Liver (tissue), 9 donors: ENCODE results near the gene TUNAR. TPM values are rescaled to one million over a fixed set of nuclear protein-coding genes. Genes with fewer than 3 reads are reported as not detected.

Source experiments
- DNase-seq: peaks from one replicate; pipeline ENCODE4 v3.0.0-alpha.2; 2017; ENCODE audit warnings: low spot score
- H3K27ac ChIP-seq, 2 donors: one replicate each; pipeline ENCODE4 v1.7.0; 2013; ENCODE audit warnings: inconsistent platforms in 2 of 2, low read length in 2 of 2, control low read depth in 1 of 2, low read depth in 1 of 2, mild to moderate bottlenecking in 1 of 2
- H3K27me3 ChIP-seq, 4 donors: one replicate each; pipeline versions ENCODE4 v1.6.1 to v1.7.0; 2013; ENCODE audit warnings: low read length in 3 of 4, inconsistent platforms in 1 of 4, mild to moderate bottlenecking in 1 of 4, moderate library complexity in 1 of 4; ENCODE audit not compliant: control insufficient read depth in 4 of 4, insufficient read depth in 4 of 4
- H3K36me3 ChIP-seq, 4 donors: one replicate each; pipeline versions ENCODE4 v1.6.1 to v1.7.0; 2013; ENCODE audit warnings: low read length in 3 of 4, mild to moderate bottlenecking in 3 of 4, low read depth in 1 of 4, moderate library complexity in 1 of 4; ENCODE audit not compliant: control insufficient read depth in 4 of 4, insufficient read depth in 3 of 4
- H3K4me1 ChIP-seq, 4 donors: one replicate each; pipeline versions ENCODE4 v1.6.1 to v1.7.0; 2013; ENCODE audit warnings: low read length in 3 of 4, mild to moderate bottlenecking in 3 of 4, moderate library complexity in 1 of 4; ENCODE audit not compliant: control insufficient read depth in 4 of 4, insufficient read depth in 4 of 4
- H3K4me3 ChIP-seq, 3 donors: one replicate each; pipeline versions ENCODE4 v1.6.1 to v1.7.0; 2013; ENCODE audit warnings: low read length in 3 of 3, control low read depth in 1 of 3, low read depth in 1 of 3, mild to moderate bottlenecking in 1 of 3
- H3K9ac ChIP-seq, 2 donors: one replicate each; pipeline ENCODE4 v1.7.0; 2013; ENCODE audit warnings: low read length in 2 of 2, mild to moderate bottlenecking in 2 of 2, moderate library complexity in 2 of 2, control low read depth in 1 of 2, low read depth in 1 of 2
- H3K9me3 ChIP-seq, 4 donors: one replicate each; pipeline versions ENCODE4 v1.6.1 to v1.7.0; 2013; ENCODE audit warnings: low read length in 3 of 4; ENCODE audit not compliant: control insufficient read depth in 4 of 4
- ATF3 ChIP-seq: IDR thresholded peaks from 2 replicates; pipeline ENCODE4 v1.6.1; 2016; ENCODE audit warnings: antibody characterized with exemption
- CTCF ChIP-seq: fragments of 150-350 bp; IDR thresholded peaks from 2 replicates; pipeline ENCODE4 v1.5.1; 2017; ENCODE audit warnings: improper control_type of control experiment, low read depth, low read length; ENCODE audit not compliant: missing input control
- EGR1 ChIP-seq, 2 donors: IDR thresholded peaks; 2 replicates each; pipeline ENCODE4 v1.6.1; 2016 to 2018; ENCODE audit warnings: antibody characterized with exemption in 2 of 2, low read depth in 2 of 2
- FOXA1 ChIP-seq: IDR thresholded peaks from 2 replicates; pipeline ENCODE4 v1.6.1; 2016; ENCODE audit warnings: antibody characterized with exemption
- GABPA ChIP-seq, 2 donors: IDR thresholded peaks in 1 of 2; conservative IDR thresholded peaks in 1 of 2; 2 replicates each; pipeline ENCODE4 v1.6.1; 2016; ENCODE audit warnings: antibody characterized with exemption in 2 of 2, mild to moderate bottlenecking in 1 of 2, moderate library complexity in 1 of 2
- HNF4A ChIP-seq, 2 donors: conservative IDR thresholded peaks; 2 replicates each; pipeline ENCODE4 v1.6.1; 2016; ENCODE audit warnings: antibody characterized with exemption in 2 of 2, mild to moderate bottlenecking in 2 of 2
- HNF4G ChIP-seq: IDR thresholded peaks from 2 replicates; pipeline ENCODE4 v1.6.1; 2016; ENCODE audit warnings: antibody characterized with exemption
- JUND ChIP-seq, 2 donors: IDR thresholded peaks; 2 replicates each; pipeline ENCODE4 v1.6.1; 2016; ENCODE audit warnings: antibody characterized with exemption in 2 of 2
- MAX ChIP-seq: IDR thresholded peaks from 2 replicates; pipeline ENCODE4 v1.6.1; 2016; ENCODE audit warnings: antibody characterized with exemption
- NR2F2 ChIP-seq: IDR thresholded peaks from 2 replicates; pipeline ENCODE4 v1.6.1; 2016; ENCODE audit warnings: antibody characterized with exemption
- RAD21 ChIP-seq, 2 donors: IDR thresholded peaks; 2 replicates each; pipeline ENCODE4 v1.6.1; 2016; ENCODE audit warnings: antibody characterized with exemption in 2 of 2, mild to moderate bottlenecking in 2 of 2
- REST ChIP-seq: IDR thresholded peaks from 2 replicates; pipeline ENCODE4 v1.6.1; 2016; ENCODE audit warnings: antibody characterized with exemption, mild to moderate bottlenecking
- RXRA ChIP-seq, 2 donors: IDR thresholded peaks; 2 replicates each; pipeline ENCODE4 v1.6.1; 2017 to 2018; ENCODE audit warnings: antibody characterized with exemption in 2 of 2, mild to moderate bottlenecking in 1 of 2
- SP1 ChIP-seq: IDR thresholded peaks from 2 replicates; pipeline ENCODE4 v1.6.1; 2018; ENCODE audit warnings: antibody characterized with exemption, mild to moderate bottlenecking
- TAF1 ChIP-seq: conservative IDR thresholded peaks from 2 replicates; pipeline ENCODE4 v1.6.1; 2016; ENCODE audit warnings: antibody characterized with exemption, mild to moderate bottlenecking
- YY1 ChIP-seq: IDR thresholded peaks from 2 replicates; pipeline ENCODE4 v1.6.1; 2016; ENCODE audit warnings: antibody characterized with exemption, mild to moderate bottlenecking
- ZBTB33 ChIP-seq: IDR thresholded peaks from 2 replicates; pipeline ENCODE4 v1.6.1; 2016; ENCODE audit warnings: antibody characterized with exemption
- WGBS: extraction: QIAGEN DNeasy Blood & Tissue Kit; methylation state at CpG from one replicate; pipeline ENCODE4 v1.1.7; 2013; 5-methylcytosine and 5-hydroxymethylcytosine counted together
- polyA plus RNA-seq, 2 donors: library from polyadenylated mRNA; stranded (reverse) in 1 of 2; unstranded in 1 of 2; fragments of 200-250 nt in 1 of 2; fragments of >200 nt in 1 of 2; fragmentation: Nextera tagmentation in 1 of 2; extraction: Ambion mirVana in 1 of 2; gene quantifications; one replicate each; pipeline versions ENCODE4 v1.2.1 to v1.2.3, GENCODE V29; 2013 to 2015
- total RNA-seq, 2 donors: library from RNA; depleted of rRNA; stranded (reverse); fragments of >200 nt; gene quantifications; one replicate each; pipeline ENCODE4 v1.2.3, GENCODE V29; 2014
- donor health status: healthy.
- donor health status: healthy.
- donor health status: healthy.
- donor health status: healthy.
- donor health status: healthy.

TUNAR gene
- total and polyA plus RNA-seq, 4 donors, result 0.14 TPM; not detected in 3

GRCh38 chr14:95870772-95871171 lies 5.9 kb upstream of the TUNAR start:
- no peaks in the 10 kb centered on the region for H3K4me1 ChIP-seq
- no peak for DNase-seq
- H3K4me3 ChIP-seq, result no peak overlapping the region
- no peaks in the 10 kb centered on the region for H3K36me3 ChIP-seq
- TF ChIP-seq NR2F2 (no peak), HNF4A (conservative IDR thresholded peaks at IDR 0.05) (no peak), TAF1 (no peak), FOXA1 (no peak), HNF4G (no peak), ZBTB33 (no peak), REST (no peak), ATF3 (no peak), RAD21 (IDR thresholded peaks at IDR 0.05) (no peak), SP1 (no peak), YY1 (no peak), MAX (no peak), CTCF (no peak), EGR1 (IDR thresholded peaks at IDR 0.05; ENCODE audit: low read depth in 2 of 2) (no peak), RXRA (IDR thresholded peaks at IDR 0.05) (no peak), JUND (IDR thresholded peaks at IDR 0.05) (no peak), GABPA (IDR thresholded peaks at IDR 0.05 in 1 of 2, conservative IDR thresholded peaks at IDR 0.05 in 1 of 2) (no peak)
- peaks cover 0 to 6% (median 3%) of the 10 kb centered on the region in 4 donors for H3K9me3 ChIP-seq
- H3K9ac ChIP-seq, result no peak overlapping the region
- H3K27me3 ChIP-seq, result peaks cover 0 to 4% (median 1%) of the 10 kb centered on the region in 4 donors
- 73% methylated on average over 7 of the region's 7 CpGs for WGBS
- H3K27ac ChIP-seq, result no peak overlapping the region
